ENCODE data around the gene ITK. TPM values are rescaled to one million over a fixed set of nuclear protein-coding genes. Genes with fewer than 3 reads are reported as not detected.
A peak's percentile ranks its signal among the peaks of the same experiment; 100 is the strongest.

ITK gene
- total RNA-seq, 1 donor from 2014 or later: 8.1 TPM

DNA sequence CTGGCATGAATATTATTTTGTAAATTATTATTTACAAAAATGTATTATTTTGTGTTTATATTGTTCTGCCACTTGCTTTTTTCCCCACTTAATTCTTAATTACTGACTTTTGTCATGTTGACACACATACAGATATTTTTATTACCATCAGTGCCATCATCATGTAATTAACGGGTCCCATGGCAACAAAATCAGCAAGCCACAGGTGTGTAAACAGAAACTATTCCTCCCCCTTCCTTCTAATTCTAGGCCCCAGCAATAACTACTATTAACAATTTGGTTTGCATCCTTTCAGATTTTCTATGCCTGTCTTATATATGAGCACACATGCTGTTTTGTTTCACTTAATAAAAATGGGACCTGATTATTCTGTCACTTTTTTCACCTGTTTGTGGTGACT is 114.6 kb downstream of the ITK start:
- TF ChIP-seq, protein P1, sequence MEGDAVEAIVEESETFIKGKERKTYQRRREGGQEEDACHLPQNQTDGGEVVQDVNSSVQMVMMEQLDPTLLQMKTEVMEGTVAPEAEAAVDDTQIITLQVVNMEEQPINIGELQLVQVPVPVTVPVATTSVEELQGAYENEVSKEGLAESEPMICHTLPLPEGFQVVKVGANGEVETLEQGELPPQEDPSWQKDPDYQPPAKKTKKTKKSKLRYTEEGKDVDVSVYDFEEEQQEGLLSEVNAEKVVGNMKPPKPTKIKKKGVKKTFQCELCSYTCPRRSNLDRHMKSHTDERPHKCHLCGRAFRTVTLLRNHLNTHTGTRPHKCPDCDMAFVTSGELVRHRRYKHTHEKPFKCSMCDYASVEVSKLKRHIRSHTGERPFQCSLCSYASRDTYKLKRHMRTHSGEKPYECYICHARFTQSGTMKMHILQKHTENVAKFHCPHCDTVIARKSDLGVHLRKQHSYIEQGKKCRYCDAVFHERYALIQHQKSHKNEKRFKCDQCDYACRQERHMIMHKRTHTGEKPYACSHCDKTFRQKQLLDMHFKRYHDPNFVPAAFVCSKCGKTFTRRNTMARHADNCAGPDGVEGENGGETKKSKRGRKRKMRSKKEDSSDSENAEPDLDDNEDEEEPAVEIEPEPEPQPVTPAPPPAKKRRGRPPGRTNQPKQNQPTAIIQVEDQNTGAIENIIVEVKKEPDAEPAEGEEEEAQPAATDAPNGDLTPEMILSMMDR (IDR thresholded peaks at IDR 0.05): no peak
- Histone ChIP-seq H3K27ac (no peak overlapping the region), H3K4me3 (no peak overlapping the region), H3K4me1 (peaks cover 4% of the 10 kb centered on the region), H3K9me3 (no peaks in the 10 kb centered on the region), H3K36me3 (no peaks in the 10 kb centered on the region), H3K27me3 (no peaks in the 10 kb centered on the region)
- ATAC-seq (no peak), DNase-seq (no peak)
- intact Hi-C loops (cut with DNase I): no loop called here

GRCh38 chr5:157300564-157300963 is 119.9 kb downstream of the ITK start:
- no peaks in the 10 kb centered on the region for H3K27me3 ChIP-seq
- no peak for ATAC-seq
- no peak overlapping the region for H3K27ac ChIP-seq
- H3K9me3 ChIP-seq: no peaks in the 10 kb centered on the region
- DNase-seq: no peak
- H3K36me3 ChIP-seq: no peaks in the 10 kb centered on the region
- intact Hi-C loops (cut with DNase I): no loop called here
- H3K4me1 ChIP-seq: no peaks in the 10 kb centered on the region
- TF ChIP-seq, protein P1 (IDR thresholded peaks at IDR 0.05): no peak
- no peak overlapping the region for H3K4me3 ChIP-seq

DNA sequence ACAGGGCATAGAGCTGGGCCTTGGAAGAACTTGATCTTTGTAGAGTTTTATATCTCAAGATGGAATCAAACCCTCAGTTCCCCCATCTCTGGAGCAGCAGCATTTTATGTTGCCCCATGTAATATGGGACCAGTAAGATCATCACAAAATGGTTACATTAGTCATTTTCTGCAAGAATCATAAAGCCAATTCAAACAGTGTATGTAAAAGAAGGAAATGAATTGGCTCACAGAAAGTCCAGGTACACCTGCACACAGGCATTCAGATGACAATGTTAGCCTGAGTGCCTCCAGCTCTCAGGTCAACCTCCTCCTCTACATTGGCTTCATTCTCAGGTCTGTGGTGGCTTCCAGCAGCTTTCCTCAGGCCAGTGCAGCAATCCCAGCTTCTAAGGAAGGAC is 120.4 kb downstream of the ITK start:
- H3K9me3 ChIP-seq: no peaks in the 10 kb centered on the region
- TF ChIP-seq, protein P1 (IDR thresholded peaks at IDR 0.05): no peak
- no peak for ATAC-seq
- no peaks in the 10 kb centered on the region for H3K36me3 ChIP-seq
- intact Hi-C loops (cut with DNase I): no loop called here
- H3K27ac ChIP-seq: no peak overlapping the region
- no peak overlapping the region for H3K4me3 ChIP-seq
- no peaks in the 10 kb centered on the region for H3K4me1 ChIP-seq
- no peak for DNase-seq
- no peaks in the 10 kb centered on the region for H3K27me3 ChIP-seq

DNA sequence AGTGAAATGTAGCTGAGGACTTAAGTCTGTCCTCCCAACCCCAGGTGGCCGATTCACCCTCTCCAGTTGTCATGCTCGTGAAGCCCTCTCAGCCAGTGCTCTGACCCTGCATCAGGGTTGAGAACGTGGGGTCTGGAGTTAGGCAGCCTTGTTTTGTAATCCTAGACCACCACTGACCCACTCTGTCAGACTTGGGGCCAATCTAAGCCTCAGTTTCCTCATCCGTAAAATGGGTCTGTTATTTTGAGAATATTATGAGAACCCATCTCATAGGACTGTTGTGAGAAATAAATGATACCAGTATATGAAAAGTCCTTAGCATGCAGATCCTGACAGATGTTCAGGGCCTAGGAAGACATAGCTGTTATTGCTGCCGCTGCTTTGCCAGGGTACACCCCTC is 122.4 kb downstream of the ITK start:
- H3K36me3 ChIP-seq: no peaks in the 10 kb centered on the region
- intact Hi-C loops (cut with DNase I): no loop called here
- no peak for ATAC-seq

DNA sequence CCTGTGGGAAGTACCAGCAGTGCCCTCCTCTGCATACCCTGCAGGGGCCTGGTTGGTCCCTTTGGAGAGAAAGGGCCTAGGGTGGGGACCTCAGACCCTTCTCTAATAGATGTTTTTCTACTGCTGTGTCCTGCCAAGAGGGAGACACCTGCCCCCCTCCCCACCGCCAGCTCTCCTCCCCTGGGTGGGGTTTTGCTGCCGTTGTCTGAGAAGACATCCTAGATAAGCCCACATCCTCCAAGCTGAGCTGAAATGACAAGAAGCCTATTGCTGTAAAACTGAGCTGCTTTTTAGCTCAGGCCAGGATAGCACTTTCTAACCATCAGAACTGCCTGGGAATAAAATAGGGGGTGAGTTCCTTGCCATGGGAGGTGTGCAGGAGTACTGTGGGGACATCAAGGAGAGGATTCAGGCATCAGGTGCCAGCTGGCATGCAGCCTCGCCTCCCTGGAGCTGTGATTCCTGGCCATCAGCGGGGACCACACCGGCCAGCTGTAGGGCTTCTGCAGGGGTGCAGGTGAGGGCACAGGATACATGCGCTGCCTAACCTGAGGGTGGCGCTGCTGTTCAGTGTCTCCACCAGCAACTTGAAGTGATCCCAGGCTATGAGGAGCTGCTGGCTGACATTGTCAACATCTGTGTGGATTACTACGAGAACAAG is 123.2 kb downstream of the ITK start:
- intact Hi-C loops (cut with DNase I): no loop called here
- peak; percentile 28 for ATAC-seq
- no peak for DNase-seq
- TF ChIP-seq, protein P1 (IDR thresholded peaks at IDR 0.05): no peak
- Histone ChIP-seq H3K27me3 (no peaks in the 10 kb centered on the region), H3K4me3 (no peak overlapping the region), H3K4me1 (no peaks in the 10 kb centered on the region), H3K36me3 (no peaks in the 10 kb centered on the region), H3K9me3 (no peaks in the 10 kb centered on the region), H3K27ac (no peak overlapping the region)

More for the DNA sequence above, 122.4 kb downstream of the ITK start:
- TF ChIP-seq, protein P1 (IDR thresholded peaks at IDR 0.05): no peak
- no peaks in the 10 kb centered on the region for H3K4me1 ChIP-seq
- no peaks in the 10 kb centered on the region for H3K27me3 ChIP-seq
- no peak overlapping the region for H3K27ac ChIP-seq
- DNase-seq: no peak
- H3K4me3 ChIP-seq: no peak overlapping the region
- H3K9me3 ChIP-seq: no peaks in the 10 kb centered on the region

Other genes starting within 250 kb of the ITK start
- not detected for gene TIMD4, start 217.6 kb upstream of the ITK start, total RNA-seq
- gene HAVCR1, start 121.7 kb upstream of the ITK start, total RNA-seq: not detected
- gene HAVCR2, start 71.8 kb upstream of the ITK start, total RNA-seq: 30.7 TPM
- 10.4 TPM for gene MED7, start 38.0 kb upstream of the ITK start, total RNA-seq
- gene GARIN3, start 14.6 kb upstream of the ITK start, total RNA-seq: not detected
- 37.1 TPM for gene CYFIP2, start 85.3 kb downstream of the ITK start, total RNA-seq

All from upper lobe of right lung (tissue), 1 donor.